BJ (cell line): ENCODE data around the gene ALK. TPM values are rescaled to one million over a fixed set of nuclear protein-coding genes. Genes with fewer than 3 reads are reported as not detected.
A peak's percentile ranks its signal among the peaks of the same experiment; 100 is the strongest.

Experiments
- CTCF ChIA-PET: fragments of 350-600 bp; formaldehyde crosslinking; extraction: SDS; loops from one replicate; lab custom pipeline; 2021; ENCODE audit warnings: antibody characterized with exemption, inconsistent platforms; lab: Yijun Ruan, JAX
- POLR2A ChIA-PET: fragments of 300-600 bp; sonication (Branson Sonifier 250); formaldehyde crosslinking; extraction: SDS; loops from one replicate; lab custom pipeline; 2021; ENCODE audit warnings: antibody characterized with exemption; lab: Charles Lee
- DNase-seq: peaks from one replicate; pipeline ENCODE4 v3.0.0-alpha.2; 2011; ENCODE audit warnings: low read depth
- H3K27me3 ChIP-seq: 2 replicates; pipeline ENCODE4 v1.6.0; 2011; ENCODE audit warnings: low read length; ENCODE audit not compliant: control insufficient read depth, insufficient read depth
- H3K36me3 ChIP-seq: 2 replicates; pipeline ENCODE4 v1.5.1; 2011; ENCODE audit warnings: low read length; ENCODE audit not compliant: control insufficient read depth, insufficient read depth
- H3K4me3 ChIP-seq: 2 replicates; pipeline ENCODE4 v1.5.1; 2011; ENCODE audit warnings: low read depth, mild to moderate bottlenecking, control low read depth, low read length
- CTCF ChIP-seq: IDR thresholded peaks from 2 replicates; pipeline ENCODE4 v1.5.1; 2011; ENCODE audit warnings: low read depth, mild to moderate bottlenecking, control low read depth, inconsistent platforms, low read length, moderate library complexity; ENCODE audit not compliant: insufficient read depth
- polyA plus RNA-seq: library from polyadenylated mRNA; depleted of rRNA; stranded (reverse); fragments of >200 nt; gene quantifications from 2 replicates; pipeline ENCODE4 v1.2.3, GENCODE V29; 2011

ALK gene
- polyA plus RNA-seq, 1 experiment, result not detected

DNA sequence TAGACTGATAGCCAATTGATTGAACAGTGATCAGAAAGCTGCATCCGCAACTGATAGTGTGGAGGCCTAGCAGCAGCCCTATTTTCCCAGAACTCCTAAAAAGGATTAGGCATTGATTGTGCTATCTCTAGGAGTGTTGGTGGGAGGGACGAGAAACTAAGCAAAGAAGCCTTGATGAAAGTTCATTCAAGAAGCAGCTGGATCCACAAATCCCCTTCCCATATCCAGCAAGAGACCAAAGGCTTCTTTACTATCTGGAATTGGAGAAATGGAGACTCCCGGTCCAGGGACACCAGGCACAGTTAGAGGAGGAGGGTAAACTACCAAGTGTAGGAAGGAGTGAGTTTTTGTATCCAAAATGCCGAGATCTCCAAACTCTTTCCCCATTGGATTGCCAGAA, 151.5 kb downstream of the ALK start:
- no peak for DNase-seq
- TF ChIP-seq CTCF, result no peak
- Histone ChIP-seq H3K36me3 (no peaks in the 10 kb centered on the region), H3K4me3 (no peak overlapping the region), H3K27me3 (no peaks in the 10 kb centered on the region)
- ChIA-PET POLR2A (no interaction called here), CTCF (no interaction called here)

- DNase-seq, result no peak
- Histone ChIP-seq H3K36me3 (no peaks in the 10 kb centered on the region), H3K27me3 (no peaks in the 10 kb centered on the region), H3K4me3 (no peak overlapping the region)
- no peak for TF ChIP-seq CTCF
- ChIA-PET POLR2A (no interaction called here), CTCF (interaction anchor here (0.7 kb wide), 1 partner anchor 110 kb away, joined by 3 read pairs; no protein-coding TSS in a partner anchor)
Observed at GRCh38 chr2:29767606-29768335, 153.6 kb downstream of the ALK start.

GRCh38 chr2:29766191-29766590, 155.2 kb downstream of the ALK start:
- H3K27me3 ChIP-seq, result no peaks in the 10 kb centered on the region

GRCh38 chr2:29765721-29766120, 155.7 kb downstream of the ALK start:
- H3K27me3 ChIP-seq, result no peaks in the 10 kb centered on the region
- CTCF ChIA-PET, result no interaction called here
- H3K36me3 ChIP-seq, result no peaks in the 10 kb centered on the region
- peak; percentile 2 for DNase-seq
- no peak overlapping the region for H3K4me3 ChIP-seq
- no peak for TF ChIP-seq CTCF
- POLR2A ChIA-PET, result no interaction called here

More at GRCh38 chr2:29766191-29766590, 155.2 kb downstream of the ALK start:
- no peak for TF ChIP-seq CTCF
- POLR2A ChIA-PET, result no interaction called here
- DNase-seq, result no peak
- CTCF ChIA-PET, result interaction anchor here (1.4 kb wide), 1 partner anchor 457 kb away, joined by 4 read pairs; no protein-coding TSS in a partner anchor
- Histone ChIP-seq H3K36me3 (no peaks in the 10 kb centered on the region), H3K4me3 (no peak overlapping the region)

GRCh38 chr2:29763371-29763770, 158.0 kb downstream of the ALK start:
- no peaks in the 10 kb centered on the region for H3K27me3 ChIP-seq
- TF ChIP-seq CTCF, result no peak
- H3K36me3 ChIP-seq, result no peaks in the 10 kb centered on the region
- ChIA-PET POLR2A (no interaction called here), CTCF (no interaction called here)
- DNase-seq, result no peak
- no peak overlapping the region for H3K4me3 ChIP-seq
